Mucosa of stomach (tissue), 1 donor: ENCODE measurements around the gene RNF13.

Experiments used
- H3K27me3 ChIP-seq: one replicate; pipeline ENCODE4 v1.7.0; 2013; ENCODE audit warnings: mild to moderate bottlenecking, low read length; ENCODE audit not compliant: control insufficient read depth, insufficient read depth
- H3K36me3 ChIP-seq: one replicate; pipeline ENCODE4 v1.7.0; 2013; ENCODE audit warnings: low read length; ENCODE audit not compliant: control insufficient read depth, insufficient read depth
- H3K4me1 ChIP-seq: one replicate; pipeline ENCODE4 v1.7.0; 2013; ENCODE audit warnings: mild to moderate bottlenecking, low read length; ENCODE audit not compliant: control insufficient read depth, insufficient read depth
- H3K4me3 ChIP-seq: one replicate; pipeline ENCODE4 v1.7.0; 2013; ENCODE audit warnings: low read length
- H3K9ac ChIP-seq: one replicate; pipeline ENCODE4 v1.7.0; 2013; ENCODE audit warnings: mild to moderate bottlenecking, low read length, moderate library complexity
- H3K9me3 ChIP-seq: one replicate; pipeline ENCODE4 v1.7.0; 2013; ENCODE audit warnings: mild to moderate bottlenecking, low read length, moderate library complexity; ENCODE audit not compliant: control insufficient read depth
- donor health status: Pancreatic carcinoma.

RNF13 gene

GRCh38 chr3:149886957-149887356, 73.9 kb downstream of the RNF13 start:
- Histone ChIP-seq H3K4me3 (no peak overlapping the region), H3K9me3 (no peaks in the 10 kb centered on the region), H3K27me3 (no peaks in the 10 kb centered on the region), H3K36me3 (no peaks in the 10 kb centered on the region), H3K9ac (no peak overlapping the region), H3K4me1 (no peaks in the 10 kb centered on the region)

- H3K9ac ChIP-seq, result no peak overlapping the region
- no peaks in the 10 kb centered on the region for H3K36me3 ChIP-seq
- H3K4me3 ChIP-seq, result no peak overlapping the region
- no peaks in the 10 kb centered on the region for H3K4me1 ChIP-seq
- no peaks in the 10 kb centered on the region for H3K27me3 ChIP-seq
- H3K9me3 ChIP-seq, result no peaks in the 10 kb centered on the region
Measured at GRCh38 chr3:149891621-149892020, 78.6 kb downstream of the RNF13 start.

GRCh38 chr3:149892371-149892770, 79.4 kb downstream of the RNF13 start:
- H3K4me1 ChIP-seq, result no peaks in the 10 kb centered on the region
- no peaks in the 10 kb centered on the region for H3K36me3 ChIP-seq
- H3K27me3 ChIP-seq, result no peaks in the 10 kb centered on the region
- no peaks in the 10 kb centered on the region for H3K9me3 ChIP-seq
- no peak overlapping the region for H3K4me3 ChIP-seq
- H3K9ac ChIP-seq, result no peak overlapping the region

- Histone ChIP-seq H3K9me3 (no peaks in the 10 kb centered on the region), H3K9ac (no peak overlapping the region), H3K4me3 (no peak overlapping the region), H3K36me3 (no peaks in the 10 kb centered on the region), H3K27me3 (no peaks in the 10 kb centered on the region), H3K4me1 (no peaks in the 10 kb centered on the region)
Measured at GRCh38 chr3:149894205-149894604, 81.2 kb downstream of the RNF13 start.

GRCh38 chr3:149895339-149895738, 82.3 kb downstream of the RNF13 start:
- no peaks in the 10 kb centered on the region for H3K4me1 ChIP-seq
- H3K9me3 ChIP-seq, result no peaks in the 10 kb centered on the region
- no peak overlapping the region for H3K9ac ChIP-seq
- H3K36me3 ChIP-seq, result no peaks in the 10 kb centered on the region
- H3K4me3 ChIP-seq, result no peak overlapping the region
- H3K27me3 ChIP-seq, result no peaks in the 10 kb centered on the region

- Histone ChIP-seq H3K4me1 (no peaks in the 10 kb centered on the region), H3K4me3 (no peak overlapping the region), H3K9me3 (no peaks in the 10 kb centered on the region), H3K27me3 (no peaks in the 10 kb centered on the region), H3K9ac (no peak overlapping the region), H3K36me3 (no peaks in the 10 kb centered on the region)
Measured at GRCh38 chr3:149895769-149896168, 82.8 kb downstream of the RNF13 start.

GRCh38 chr3:149898771-149899170, 85.8 kb downstream of the RNF13 start:
- Histone ChIP-seq H3K4me3 (no peak overlapping the region), H3K9ac (no peak overlapping the region), H3K27me3 (no peaks in the 10 kb centered on the region), H3K36me3 (no peaks in the 10 kb centered on the region), H3K4me1 (no peaks in the 10 kb centered on the region), H3K9me3 (no peaks in the 10 kb centered on the region)

- no peak overlapping the region for H3K4me3 ChIP-seq
- H3K27me3 ChIP-seq, result no peaks in the 10 kb centered on the region
- no peaks in the 10 kb centered on the region for H3K9me3 ChIP-seq
- no peaks in the 10 kb centered on the region for H3K4me1 ChIP-seq
- no peak overlapping the region for H3K9ac ChIP-seq
- no peaks in the 10 kb centered on the region for H3K36me3 ChIP-seq
Measured at GRCh38 chr3:149900322-149900721, 87.3 kb downstream of the RNF13 start.

- no peaks in the 10 kb centered on the region for H3K27me3 ChIP-seq
Measured at GRCh38 chr3:149901770-149902169, 88.8 kb downstream of the RNF13 start.

GRCh38 chr3:149902498-149903139, 89.6 kb downstream of the RNF13 start:
- Histone ChIP-seq H3K4me3 (no peak overlapping the region), H3K9me3 (no peaks in the 10 kb centered on the region), H3K4me1 (no peaks in the 10 kb centered on the region), H3K9ac (no peak overlapping the region), H3K36me3 (no peaks in the 10 kb centered on the region), H3K27me3 (no peaks in the 10 kb centered on the region)

More at GRCh38 chr3:149901770-149902169, 88.8 kb downstream of the RNF13 start:
- Histone ChIP-seq H3K9me3 (no peaks in the 10 kb centered on the region), H3K4me1 (no peaks in the 10 kb centered on the region), H3K4me3 (no peak overlapping the region), H3K9ac (no peak overlapping the region), H3K36me3 (no peaks in the 10 kb centered on the region)

- Histone ChIP-seq H3K36me3 (no peaks in the 10 kb centered on the region), H3K27me3 (no peaks in the 10 kb centered on the region), H3K9ac (no peak overlapping the region), H3K4me1 (peaks cover 6% of the 10 kb centered on the region), H3K4me3 (no peak overlapping the region), H3K9me3 (no peaks in the 10 kb centered on the region)
Measured at GRCh38 chr3:149906036-149906435, 93.0 kb downstream of the RNF13 start.

GRCh38 chr3:149908424-149908957, 95.5 kb downstream of the RNF13 start:
- H3K9me3 ChIP-seq, result no peaks in the 10 kb centered on the region
- H3K4me3 ChIP-seq, result no peak overlapping the region
- peaks cover 6% of the 10 kb centered on the region for H3K4me1 ChIP-seq
- no peaks in the 10 kb centered on the region for H3K36me3 ChIP-seq
- H3K27me3 ChIP-seq, result no peaks in the 10 kb centered on the region
- no peak overlapping the region for H3K9ac ChIP-seq

- Histone ChIP-seq H3K9ac (no peak overlapping the region), H3K4me1 (peaks cover 6% of the 10 kb centered on the region), H3K27me3 (no peaks in the 10 kb centered on the region), H3K9me3 (no peaks in the 10 kb centered on the region), H3K36me3 (no peaks in the 10 kb centered on the region), H3K4me3 (no peak overlapping the region)
Measured at GRCh38 chr3:149909923-149910322, 96.9 kb downstream of the RNF13 start.
